Activated CD4-positive, alpha-beta T cell treated with anti-CD3 and anti-CD28 coated beads, Interleukin-2, Interleukin-4, amounts not matched to agents 100 ng/mL and 50 ng/mL, durations not matched to agents 16 hours and 8 hours (primary cell): ENCODE data around the gene GOLGA8J.
"Not testable (repeated sequence)": the region's sequence is repeated elsewhere in the genome, so short reads cannot be mapped to it uniquely, and the experiment has no call there.

Experiments used
- DNase-seq: peaks from one replicate; pipeline ENCODE4 v3.0.0-alpha.2; 2020; ENCODE audit warnings: low spot score

The GOLGA8J gene

DNA sequence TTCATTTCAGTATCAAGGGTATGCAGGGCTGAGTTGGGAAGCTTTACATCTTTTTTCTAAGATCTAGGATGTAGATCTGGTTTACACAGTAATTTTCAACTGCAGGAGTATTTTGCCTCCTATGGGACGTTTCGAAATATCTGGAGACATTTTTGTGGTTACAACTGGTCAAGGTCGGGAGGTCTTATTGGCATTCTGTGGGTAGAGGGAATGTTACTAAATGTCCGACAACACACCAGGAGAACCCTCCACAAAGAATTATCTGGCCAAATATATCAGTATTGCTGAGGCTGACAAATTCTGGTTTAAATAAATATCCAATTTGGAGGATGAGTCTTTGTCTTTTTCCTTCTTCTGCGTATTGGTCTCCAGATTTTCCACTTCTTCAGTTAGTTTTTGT is 1.9 kb upstream of the GOLGA8J start:
- DNase-seq, result not testable (repeated sequence)

GRCh38 chr15:30097827-30098226 is 15.1 kb downstream of the GOLGA8J start:
- DNase-seq, result not testable (repeated sequence)

- DNase-seq, result not testable (repeated sequence)
These were observed 20.1 kb downstream of the GOLGA8J start for GRCh38 chr15:30102890-30103289.

DNA sequence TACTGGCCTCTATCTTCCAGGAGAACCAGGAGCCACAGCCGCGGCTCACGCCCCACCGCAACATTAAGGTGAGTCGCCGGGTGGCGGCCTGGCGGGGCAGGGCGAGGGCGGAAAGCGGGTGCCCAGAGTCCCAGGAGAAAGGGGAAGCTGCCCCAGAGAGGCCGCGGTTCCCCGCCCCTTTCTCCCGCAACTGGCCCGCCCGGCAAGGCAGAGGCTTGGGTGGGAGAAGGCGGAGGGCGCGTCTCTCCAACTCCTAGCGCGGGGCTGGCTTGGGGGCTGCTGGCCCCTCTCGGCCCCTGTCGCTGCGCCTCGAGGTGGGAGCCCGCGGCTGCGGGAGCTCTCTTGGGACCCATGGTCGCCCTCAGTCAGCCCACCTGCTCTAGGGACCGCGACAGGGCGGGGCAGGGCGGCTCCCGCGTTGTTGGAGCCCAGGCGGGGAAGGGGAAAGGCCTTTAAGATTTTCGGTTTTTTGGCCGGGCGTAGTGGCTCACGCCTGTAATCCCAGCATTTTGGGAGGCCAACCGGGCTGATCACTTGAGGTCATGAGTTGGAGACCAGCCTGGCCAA is 21.3 kb downstream of the GOLGA8J start:
- DNase-seq, result not testable (repeated sequence)

DNA sequence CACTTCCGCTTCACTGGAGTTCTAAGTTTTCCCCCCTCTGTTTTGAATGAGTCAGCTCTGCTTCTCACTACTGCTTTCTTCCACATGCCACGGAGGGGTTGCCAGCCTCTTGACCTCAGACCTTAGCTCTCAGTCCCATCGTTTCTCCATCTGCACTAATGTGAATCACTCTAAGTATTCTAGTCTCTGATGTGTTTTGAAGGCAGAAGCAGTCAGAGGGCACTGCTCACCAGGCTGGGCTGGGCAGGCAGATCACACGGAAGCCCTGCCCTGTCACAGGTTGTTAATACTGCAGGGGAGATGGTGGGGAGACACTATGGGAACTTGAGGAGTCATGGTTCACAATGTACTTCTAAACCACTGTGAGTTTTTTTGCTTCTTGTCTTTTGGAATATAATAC is 27.8 kb downstream of the GOLGA8J start:
- not testable (repeated sequence) for DNase-seq

DNA sequence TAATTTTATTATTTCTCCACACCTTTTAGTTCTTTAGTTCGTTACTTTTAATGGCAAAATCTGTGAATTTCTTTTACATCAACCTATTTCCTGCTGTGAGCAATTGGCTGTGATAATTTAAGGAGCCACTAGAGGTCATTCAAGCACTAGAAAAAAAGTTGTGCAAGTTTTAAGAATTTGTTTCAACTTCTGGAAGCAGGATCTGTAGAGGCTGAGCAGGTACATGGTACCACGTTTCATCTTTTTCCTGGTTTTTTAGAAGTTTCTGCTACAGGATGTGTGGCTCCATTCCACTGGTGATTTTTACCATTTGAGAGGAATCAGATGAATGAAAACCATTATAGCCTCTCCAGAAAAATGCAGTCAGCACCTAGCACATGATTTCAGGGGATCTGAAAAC is 47.3 kb downstream of the GOLGA8J start:
- peak; percentile 7 for DNase-seq

DNA sequence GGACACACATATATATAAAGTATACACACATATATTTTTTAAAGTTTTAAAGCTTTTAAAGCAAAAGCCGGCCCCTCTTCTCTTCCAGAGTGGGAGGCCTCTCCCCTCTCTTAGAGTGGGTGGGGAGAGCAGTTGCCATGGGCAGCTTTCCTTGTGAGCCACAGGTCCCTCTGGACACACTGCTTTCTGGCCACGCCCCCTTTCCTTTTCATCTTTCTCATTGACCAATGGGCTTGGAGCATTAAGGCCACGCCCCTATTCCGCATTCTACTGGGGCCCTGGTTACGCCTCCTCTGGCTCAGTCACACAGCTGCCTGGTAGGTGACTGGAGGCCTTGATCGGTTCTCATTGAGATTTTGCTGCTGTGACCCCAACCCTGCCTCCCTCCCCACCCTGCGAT is 52.0 kb downstream of the GOLGA8J start, which contains the start of gene GOLGA8T:
TSS of gene GOLGA8T (plus strand) at position 301 of the 400 bp plus-strand sequence. CDS start at position 399, 98 bp downstream.
- not testable (repeated sequence) for DNase-seq
